HuH-7.5 (cell line): ENCODE data around the gene MED15.

ENCODE experiments used
- DNase-seq: peaks from one replicate; pipeline ENCODE4 v3.0.0; 2011; ENCODE audit warnings: low spot score

MED15 gene

DNA sequence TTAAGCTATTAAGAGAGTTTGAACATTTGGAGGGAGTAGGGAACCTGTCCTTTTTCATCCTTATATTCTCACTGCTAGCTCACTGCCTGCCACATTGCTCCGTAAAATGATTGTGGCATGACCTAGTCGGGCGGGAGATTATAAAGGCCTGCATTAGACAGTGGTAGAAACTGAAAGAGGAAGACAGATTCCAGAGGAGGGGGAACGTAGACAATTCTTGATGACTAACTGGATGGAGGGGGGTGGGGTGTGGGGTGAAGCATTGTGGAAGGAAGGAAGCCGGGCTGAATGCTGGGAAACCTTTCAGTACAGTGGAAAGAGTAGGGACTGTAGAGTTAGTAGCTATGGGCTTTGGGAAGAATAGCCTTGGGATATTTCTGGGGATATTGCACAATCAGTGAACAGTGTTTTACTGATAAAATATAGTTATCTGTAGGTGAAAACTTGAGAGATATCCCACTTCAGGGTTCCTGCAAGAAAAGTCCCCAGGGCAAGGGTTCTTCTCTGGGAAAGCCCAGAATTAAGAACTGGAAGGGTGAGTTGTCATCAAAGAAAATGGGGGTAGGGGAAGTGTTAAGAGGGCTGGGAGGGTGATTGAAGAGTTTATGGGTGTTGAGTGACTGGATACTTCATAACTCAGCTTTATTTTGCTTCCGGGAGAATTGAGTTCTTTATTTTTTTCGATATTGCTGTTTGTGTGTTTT, 2.1 kb downstream of the MED15 start:
- no peak for DNase-seq

DNA sequence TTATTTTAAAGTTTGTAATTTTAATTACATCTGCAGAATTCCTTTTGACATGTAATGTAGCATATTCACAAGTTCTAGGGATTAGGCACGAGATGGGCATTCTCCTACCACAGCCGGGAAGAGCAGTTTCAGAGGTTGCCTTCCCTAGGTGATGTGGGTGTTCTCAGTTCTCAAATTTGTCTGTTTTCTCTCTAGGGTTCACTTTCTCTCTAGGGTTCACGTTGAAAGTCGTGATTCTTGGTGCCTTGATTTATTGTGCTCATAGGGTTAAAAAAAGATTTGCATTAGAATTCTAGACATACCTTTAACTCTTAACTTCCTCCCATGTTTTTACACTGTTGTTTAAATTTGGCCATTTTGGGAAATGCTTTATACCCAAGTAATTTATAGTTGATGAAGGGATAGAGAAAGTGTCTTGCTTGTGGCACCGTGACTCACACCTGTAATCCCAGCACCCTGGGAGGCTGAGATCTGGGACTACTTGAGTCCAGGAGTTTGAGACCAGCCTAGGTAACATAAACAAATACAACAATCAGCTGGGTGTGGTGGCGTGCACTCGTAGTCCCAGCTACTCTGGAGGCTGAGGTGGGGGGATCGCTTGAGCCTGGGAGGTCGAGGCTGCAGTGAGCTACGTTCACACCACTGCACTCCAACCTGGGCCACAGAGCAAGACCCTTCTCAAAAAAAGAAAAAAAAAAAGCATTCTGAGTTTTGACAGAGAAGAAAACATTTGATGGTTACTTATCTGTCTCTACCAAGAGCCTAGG, 3.6 kb downstream of the MED15 start:
- no peak for DNase-seq

DNA sequence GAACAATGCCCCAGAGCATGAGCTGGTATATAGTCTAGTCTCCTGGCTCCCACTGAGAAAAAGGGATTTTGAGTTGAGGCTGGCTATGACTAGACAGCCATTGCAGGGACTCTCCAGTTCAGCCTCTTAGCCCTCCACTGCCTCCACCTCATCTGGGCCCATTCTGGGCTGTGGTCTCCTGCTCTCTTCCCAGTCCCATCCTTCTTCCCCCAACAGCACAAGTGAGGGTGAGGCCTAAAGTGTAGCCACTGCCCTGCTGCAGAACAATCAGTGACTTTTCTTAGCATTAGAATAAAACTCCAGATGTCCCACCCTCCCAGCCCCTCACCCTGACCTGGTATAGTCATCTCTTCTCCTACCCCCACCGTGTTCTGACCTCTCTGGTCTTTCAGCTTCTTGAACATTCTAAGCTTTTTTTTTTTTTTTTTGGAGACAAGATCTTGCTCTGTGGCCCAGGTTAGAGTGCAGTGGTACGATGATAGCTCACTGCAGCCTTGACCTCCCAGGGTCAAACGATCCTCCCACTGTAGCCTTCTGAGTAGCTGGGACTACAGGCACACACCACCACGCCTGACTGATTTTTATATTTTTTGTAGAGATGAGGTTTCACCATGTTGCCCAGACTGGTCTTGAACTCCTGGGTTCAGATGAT, 4.3 kb downstream of the MED15 start:
- no peak for DNase-seq

DNA sequence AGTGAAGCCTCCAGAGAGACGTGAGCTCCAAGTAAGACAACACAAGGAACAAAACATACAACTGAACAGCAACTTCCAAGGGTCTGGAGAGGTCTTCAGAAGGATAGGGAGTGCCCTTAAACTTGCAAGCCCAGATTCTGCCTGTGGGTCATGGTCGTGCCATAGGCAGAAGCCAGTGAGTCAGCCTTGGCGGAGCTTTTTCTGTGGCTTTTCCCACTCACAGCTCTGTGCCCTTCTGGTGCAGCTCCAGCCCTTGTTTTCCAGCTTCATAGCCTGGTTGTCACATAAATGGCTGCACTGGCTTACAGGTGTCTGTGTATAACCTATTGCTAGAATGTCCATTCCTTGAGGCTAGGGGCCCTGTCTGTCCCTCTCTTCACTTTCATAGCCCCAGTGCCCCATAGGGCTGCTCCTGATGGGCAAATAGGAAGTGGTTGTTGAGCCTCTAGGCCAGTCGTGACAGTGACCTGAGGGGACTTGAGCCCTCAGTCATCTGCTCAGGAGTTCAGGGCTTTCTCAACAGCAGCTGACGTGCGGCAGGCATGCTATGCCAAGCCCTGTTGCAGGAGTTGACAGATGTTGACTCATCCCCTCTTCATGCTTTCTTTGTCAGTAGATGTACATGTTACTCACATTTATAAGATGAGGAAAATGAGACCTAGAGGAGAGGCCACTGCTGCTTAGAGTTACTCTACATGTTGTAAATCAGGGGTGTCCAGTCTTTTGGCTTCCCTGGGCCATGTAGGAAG, 7.4 kb downstream of the MED15 start:
- no peak for DNase-seq

DNA sequence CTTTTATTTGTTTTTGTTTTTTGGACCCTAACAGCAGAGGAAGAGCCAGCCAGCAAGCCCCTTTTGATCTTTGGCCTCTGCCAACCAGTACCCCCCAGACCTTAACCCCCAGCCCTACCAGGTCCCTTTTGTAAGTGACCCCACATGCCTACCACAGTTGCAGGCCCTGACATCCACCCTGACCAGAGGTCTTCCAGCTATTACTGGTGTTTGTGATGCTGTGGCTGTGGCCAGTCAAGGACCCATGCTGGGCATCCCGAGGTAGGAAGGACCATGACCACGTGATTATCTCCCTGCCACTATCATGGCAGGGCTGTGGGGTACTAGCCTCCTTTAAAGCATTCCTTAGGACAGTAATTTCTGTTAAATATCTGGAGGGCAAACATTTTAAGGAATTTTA, 9.0 kb downstream of the MED15 start:
- DNase-seq: no peak

DNA sequence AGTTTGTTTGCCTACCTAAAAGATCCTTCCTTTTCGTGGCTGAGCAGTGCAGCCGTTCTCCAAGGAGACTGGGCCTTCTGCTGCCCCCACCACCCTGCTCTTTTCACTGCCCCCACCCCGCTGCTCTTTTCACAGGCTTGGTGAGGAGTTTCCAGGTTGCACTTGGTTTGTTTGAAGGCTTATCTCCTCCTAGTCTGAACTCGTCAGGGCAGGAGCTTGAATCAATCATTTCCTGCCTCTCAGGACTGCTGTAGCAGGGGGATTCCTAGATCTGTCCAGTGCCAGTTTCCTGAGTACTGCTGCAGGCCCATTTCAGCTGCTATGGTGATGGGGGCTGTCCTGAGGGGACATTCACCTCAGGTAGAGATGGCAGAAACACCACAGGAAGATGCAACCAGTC, 10.0 kb downstream of the MED15 start:
- DNase-seq: no peak

DNA sequence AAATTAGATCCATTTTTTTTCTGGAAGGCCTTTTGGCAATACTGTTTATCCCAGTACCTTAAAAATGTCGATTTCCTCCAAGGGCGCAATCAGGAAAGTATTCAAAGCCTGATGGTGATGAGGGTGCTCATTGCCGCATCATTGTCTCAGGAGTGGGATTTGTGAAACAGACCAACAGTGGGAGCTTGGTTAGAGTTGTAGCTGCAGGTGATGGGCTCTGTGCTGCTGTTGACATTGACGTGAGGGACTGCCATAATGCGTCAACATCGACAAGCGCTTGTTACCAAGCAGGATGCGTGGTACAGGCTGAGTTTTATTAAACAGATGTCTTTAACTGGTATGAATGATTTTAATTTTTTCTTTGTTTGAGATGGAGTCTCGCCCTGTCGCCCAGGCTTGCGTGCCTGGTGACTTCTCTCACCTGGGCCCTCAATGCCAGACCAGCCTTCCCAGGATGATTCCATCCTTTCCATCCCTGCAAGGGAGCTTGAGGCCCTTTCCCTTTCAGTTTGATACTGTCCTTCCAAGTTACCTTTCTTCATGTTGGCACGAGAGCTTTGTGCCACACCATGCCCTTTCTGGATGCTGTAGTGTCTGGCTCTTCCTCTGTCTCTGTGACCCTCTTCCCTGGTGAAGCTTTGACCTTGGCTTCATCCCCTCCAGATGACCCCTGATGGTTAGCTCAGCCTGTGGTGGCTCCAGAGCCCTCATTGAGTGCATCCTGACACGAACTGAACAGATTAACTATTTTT, 10.6 kb downstream of the MED15 start:
- no peak for DNase-seq

DNA sequence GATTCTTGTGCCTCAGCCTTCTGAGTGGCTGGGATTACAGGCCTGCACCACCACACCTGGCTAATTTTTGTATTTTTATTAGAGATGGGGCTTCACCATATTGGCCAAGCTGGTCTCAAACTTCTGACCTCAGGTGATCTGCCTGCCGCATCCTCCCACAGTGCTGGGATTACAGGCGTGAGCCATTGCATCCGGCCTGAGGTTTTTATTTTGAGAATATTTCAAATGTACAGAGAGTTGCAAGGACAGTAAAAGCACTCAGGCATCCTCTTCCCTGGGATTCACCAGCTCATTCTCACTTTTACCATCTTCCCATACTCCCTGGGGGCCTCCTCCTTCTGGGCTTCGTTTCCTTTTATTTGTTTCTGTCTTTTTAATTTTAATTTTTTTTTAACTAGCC, 12.1 kb downstream of the MED15 start:
- no peak for DNase-seq

DNA sequence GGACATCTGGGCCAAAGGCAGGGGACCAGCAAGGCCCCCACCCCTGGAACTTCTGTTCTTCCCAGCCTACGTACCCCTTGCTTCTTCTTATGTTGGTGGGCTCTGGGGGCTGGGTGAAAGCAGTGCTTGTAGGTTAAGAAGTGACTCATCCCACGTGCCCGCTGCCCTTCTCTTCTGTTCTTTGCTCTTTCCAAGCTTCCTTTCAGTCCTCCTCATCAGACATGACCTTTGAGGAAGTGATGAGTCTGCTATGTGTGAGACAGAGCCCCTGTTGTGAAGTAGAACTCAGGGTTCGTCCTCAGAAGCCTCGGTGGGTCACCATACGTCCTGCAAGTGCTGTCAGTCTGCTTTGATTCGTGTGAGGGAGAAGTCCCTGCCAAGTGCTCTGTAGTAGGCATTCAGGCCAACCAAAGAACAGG, 12.7 kb downstream of the MED15 start:
- DNase-seq: no peak

DNA sequence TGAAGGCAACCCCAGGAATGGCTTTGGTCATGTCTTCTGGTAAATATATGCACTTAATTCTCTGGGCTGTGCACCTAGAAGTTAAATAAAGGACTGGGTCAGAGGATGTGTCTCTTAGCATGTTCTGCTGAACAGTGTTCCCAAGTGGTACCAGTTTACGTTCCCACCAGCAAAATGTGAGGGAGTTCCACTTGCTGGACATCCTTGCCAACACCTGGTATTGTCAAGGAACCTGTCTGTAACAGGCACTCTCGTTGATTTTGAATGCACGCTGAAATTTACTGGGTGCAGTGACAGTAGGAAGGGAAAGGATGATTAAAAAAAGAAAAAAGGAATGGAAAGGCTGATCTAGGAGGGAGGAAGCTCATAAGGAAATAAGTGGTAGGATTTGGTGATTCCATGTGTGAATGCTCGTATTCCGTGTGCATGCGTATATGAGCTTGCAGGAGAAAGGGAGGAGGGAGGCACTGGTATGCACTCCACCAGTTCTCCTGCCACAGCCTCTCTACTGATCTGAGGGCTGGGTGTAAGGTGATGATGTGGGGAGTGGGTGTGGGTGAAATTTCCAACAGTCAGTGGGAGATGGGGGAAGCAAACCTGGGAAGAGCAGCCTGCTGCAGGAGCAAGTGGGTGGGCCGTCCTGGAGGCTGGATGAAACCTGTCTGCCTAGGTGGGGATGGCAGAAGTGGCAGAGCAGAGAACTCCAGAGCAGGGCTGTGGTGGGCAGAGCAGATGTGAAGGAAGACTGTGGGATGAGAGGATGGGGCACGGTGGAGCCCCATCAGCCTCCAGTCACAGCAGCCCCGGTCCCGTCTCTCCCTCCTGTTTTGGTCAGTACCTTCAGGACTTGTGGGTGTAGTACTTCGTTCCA, 15.0 kb downstream of the MED15 start:
- DNase-seq: no peak

DNA sequence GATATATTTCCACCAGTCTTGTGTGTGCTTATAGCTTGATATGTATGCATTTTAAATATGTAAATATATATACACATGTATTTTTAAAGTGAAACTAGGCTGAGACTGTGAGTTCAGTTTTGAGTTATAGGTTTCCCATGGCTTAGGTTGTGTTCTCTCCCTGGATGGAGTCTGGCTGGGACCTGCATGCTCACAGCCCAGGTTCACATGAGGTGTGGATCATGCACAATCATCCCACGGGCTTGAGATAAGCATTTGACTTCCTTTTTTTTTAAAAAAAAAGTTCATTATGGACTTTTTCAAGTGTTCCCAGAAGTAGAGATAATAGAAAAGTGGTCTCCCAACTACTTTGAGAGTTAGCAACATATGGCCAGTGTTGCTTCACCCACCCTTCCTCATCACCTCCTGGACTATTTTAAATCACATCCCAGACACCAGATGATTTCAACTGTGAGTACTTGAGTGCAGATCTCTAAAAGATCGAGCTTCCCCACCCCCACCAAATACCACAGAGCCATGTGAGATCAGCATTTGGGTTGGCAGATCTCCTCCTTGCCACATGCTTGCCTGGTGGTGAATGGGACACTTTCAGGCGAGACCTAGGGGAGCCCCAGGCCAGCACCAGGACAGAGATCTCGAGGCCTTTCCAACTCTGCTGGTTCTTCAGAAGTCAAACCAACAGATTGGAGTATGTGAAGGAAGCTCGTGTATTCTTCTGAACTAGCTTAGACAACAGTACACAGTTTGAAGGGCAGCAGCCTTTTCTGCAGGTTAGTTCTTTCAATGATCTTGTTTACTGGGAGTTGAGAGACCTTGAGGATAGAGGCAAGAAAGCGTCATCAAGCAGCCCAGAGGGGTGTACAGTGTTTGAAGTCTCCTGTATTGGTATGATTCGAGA, 15.9 kb downstream of the MED15 start:
- no peak for DNase-seq

DNA sequence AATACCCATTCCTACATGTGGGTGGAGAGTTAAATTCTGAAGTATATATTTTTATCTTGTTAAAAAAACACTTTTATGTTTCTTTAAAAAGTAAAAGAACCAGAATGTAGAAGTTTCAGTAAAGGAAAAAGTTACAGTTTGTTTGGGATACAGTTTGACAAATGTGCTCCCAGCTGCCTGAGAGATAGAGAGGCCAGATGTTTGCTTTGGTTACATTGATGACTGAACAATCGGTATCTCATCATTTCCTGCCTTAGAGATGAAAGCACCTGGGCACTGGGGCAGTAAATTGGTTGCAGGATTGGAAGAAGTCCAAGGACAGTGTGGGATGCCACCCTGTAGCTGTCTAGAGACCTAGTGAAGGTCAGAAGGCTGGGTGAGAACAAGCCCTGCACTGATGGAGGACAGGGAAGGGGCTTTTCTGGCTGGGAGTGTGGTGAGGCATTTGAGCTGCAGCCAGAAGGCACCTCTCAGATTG, 16.6 kb downstream of the MED15 start:
- DNase-seq: no peak

DNA sequence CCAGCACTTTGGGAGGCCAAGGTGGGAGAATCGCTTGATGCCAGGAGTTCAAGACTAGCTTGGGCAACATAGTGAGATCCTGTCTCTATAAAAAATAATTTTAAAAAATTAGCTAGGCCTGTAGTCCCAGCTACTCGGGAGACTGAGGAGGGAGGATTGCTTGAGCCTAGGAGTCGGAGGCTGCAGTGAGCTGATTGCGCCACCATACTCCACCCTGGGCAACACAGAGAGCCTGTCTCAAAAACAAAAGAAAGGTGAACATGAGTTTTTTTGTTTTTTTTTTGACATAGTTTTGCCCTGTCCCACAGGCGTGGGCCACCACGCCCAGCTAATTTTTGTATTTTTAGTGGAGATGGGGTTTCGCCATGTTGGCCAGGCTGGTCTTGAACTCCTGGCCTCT, 17.6 kb downstream of the MED15 start:
- DNase-seq: no peak

DNA sequence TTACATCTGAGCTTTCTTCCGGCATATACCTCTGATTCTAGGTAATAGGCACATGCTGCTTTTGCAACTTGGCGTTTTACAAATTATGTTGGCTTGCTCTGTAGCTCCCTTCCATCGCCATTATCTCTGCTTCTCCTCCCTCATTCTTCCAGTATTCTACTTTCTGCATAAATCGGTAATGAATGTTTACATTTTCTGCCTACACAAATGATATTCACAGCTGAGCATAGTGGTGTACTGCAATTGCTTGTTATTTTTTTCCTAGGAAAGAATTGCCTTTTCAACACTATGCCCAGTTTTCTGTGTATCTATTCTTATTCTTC, 18.9 kb downstream of the MED15 start:
- DNase-seq: no peak

DNA sequence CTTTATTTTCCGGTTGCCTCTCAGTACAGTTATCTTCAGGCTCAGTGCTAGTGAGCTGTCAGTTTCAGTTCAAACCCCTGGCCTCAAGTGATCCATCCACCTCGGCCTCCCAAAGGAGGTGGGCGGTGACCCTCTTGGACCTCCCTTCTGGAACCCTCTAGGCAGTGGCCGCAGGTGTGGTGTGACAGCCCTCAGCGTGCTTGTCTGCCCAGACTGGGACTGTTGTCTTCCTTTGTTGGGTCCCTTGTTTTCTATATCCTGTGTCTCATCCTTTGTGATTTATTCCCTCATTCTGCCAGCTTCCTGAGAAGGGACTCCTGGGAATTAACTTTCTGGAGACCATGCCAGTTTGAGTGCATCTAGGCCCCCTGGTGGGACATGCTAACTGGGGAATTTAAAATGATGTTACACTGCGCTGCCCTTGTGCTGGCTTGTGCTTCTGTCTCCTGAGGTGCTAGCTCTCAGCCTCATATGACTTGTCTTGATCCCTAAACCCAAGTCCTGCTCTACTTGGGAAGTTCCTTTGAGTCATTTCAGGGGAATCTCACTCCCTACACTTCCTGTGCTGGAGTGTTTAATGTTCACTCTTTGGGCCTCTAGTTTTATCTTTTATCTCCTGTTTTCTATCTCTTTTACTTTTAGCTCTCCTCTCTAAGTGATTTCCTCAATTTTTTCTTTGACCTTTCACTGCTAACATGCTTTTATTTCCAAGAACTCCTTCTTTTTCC, 19.4 kb downstream of the MED15 start:
- DNase-seq: no peak

DNA sequence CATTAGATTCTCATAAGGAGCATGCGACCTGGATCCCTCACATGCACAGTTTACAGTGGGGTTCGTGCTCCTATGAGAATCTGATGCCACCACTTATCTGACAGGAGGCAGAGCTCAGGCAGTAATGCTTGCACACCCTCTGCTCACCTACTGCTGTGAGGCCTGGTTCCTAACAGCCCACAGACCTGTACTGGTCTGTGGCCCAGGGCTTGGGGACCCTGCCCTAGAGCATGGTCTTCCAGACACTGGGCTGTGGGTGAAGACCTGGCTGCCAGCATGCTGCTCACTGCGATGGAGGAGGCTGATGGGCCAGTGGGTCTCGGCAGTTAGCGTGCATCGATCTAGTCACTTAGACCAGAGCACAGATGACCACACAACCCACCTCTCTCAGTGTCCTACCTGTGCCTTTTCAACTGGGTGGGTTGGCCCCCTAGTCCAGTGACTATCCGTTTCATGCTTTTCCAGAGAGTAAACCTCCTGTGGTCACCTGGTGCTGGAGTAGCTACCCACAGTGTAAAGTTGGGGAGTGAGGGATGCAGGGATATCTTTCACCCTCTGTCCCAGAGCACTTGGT, 21.1 kb downstream of the MED15 start:
- no peak for DNase-seq

DNA sequence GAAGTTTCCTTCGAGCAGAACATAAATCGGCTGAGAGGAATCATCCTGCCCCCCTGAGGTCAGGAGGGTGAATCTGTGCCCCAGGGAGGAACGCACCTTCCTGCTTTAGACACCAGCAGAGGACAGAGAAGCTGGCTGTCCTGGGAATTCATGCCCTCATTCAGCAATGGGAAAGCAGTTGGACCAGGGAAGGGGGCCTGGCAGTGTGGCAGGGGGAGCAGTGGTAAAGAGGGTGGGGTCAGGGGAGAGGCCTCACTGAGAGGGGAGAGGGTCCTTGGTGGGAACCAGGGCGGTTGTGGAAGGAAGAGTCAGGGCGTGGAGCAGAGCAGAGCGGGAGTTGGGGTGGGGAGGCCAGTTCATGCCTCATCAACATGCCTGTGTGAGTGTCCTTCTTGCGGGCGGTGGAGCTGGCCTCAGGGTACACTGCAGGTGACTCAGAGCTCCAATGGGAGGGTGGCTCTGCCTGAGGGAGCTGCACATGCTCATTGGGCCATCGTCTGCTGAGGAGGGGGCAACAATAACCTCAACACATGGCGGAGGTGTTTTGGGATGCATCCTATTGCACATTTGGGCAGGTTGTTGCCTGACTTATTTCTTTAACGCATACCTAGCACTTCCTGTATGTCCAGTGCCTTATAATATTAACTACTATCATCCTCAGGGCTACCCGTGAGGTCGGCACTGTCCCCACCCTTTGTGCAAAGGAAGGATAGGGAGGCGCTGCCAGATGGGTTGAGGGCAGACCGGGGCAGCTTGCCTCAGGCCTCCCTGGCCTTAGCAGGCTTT, 23.2 kb downstream of the MED15 start:
- no peak for DNase-seq

DNA sequence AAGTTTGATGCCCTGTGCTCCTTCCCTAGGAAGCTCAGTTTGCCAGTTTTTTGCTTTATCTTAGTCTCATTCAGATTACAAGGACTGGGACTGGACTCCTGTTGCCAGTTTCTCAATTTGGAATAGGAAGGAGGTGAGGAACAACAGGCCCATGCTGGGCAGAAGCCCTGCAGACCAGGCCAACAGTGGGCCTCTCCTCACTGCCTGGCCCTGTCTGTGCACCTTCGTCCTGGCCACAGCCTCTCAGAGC, 23.7 kb downstream of the MED15 start:
- no peak for DNase-seq
